Vagina (tissue), 2 donors: ENCODE data around the gene NOC3L. TPM values are rescaled to one million over a fixed set of nuclear protein-coding genes. Genes with fewer than 3 reads are reported as not detected.
"Not testable (repeated sequence)": the region's sequence is repeated elsewhere in the genome, so short reads cannot be mapped to it uniquely, and the experiment has no call there.

Source experiments
- DNase-seq, 2 donors: peaks; one replicate each; pipeline ENCODE4 v3.0.0-alpha.2; 2017; ENCODE audit errors: extremely low spot score in 2 of 2
- H3K27ac ChIP-seq: fragments of 200-600 bp; sonication (generic); one replicate; pipeline ENCODE4 v1.5.1; 2019
- H3K27me3 ChIP-seq: fragments of 200-600 bp; sonication (generic); one replicate; pipeline ENCODE4 v1.5.1; 2019
- H3K36me3 ChIP-seq, 2 donors: fragments of 200-600 bp; sonication (generic); one replicate each; pipeline ENCODE4 v1.5.1; 2017 to 2019
- H3K4me1 ChIP-seq: fragments of 200-600 bp; sonication (generic); one replicate; pipeline ENCODE4 v1.5.1; 2019
- H3K4me3 ChIP-seq, 2 donors: fragments of 200-600 bp; sonication (generic); 1 replicate in 1 of 2; 2 replicates in 1 of 2; pipeline ENCODE4 v1.5.1; 2016 to 2019
- H3K9me3 ChIP-seq: fragments of 200-600 bp; sonication (generic); one replicate; pipeline ENCODE4 v1.5.1; 2019
- POLR2A ChIP-seq, 2 donors: fragments of 450-650 bp; IDR thresholded peaks; one replicate each; pipeline ENCODE4 v1.6.1; 2017; ENCODE audit warnings: antibody characterized with exemption in 2 of 2, mild to moderate bottlenecking in 2 of 2, moderate library complexity in 2 of 2
- POLR2AphosphoS5 ChIP-seq, 2 donors: sonication (generic); formaldehyde crosslinking; IDR thresholded peaks; one replicate each; pipeline ENCODE4 v1.9.0; 2017; ENCODE audit warnings: antibody characterized with exemption in 2 of 2, mild to moderate bottlenecking in 2 of 2, low read depth in 1 of 2; ENCODE audit not compliant: insufficient read depth in 1 of 2
- intact Hi-C: fragments of 100-400 bp; cut with DNase I; formaldehyde crosslinking; loops from one replicate; pipeline ENCODE4 v1.15.1; 2023
- total RNA-seq: library from RNA; depleted of rRNA; stranded (reverse); fragments of >200 nt; gene quantifications from one replicate; pipeline ENCODE4 v1.2.3, GENCODE V29; 2016
- TF ChIP-seq, protein P1 (sequence below), 3 experiments: fragments of 450-650 bp in 2 of 3; fragments of 200-600 bp in 1 of 3; sonication (generic) in 1 of 3; IDR thresholded peaks; one replicate each; pipeline ENCODE4 v1.5.1; 2017 to 2019; ENCODE audit warnings: antibody characterized with exemption in 3 of 3, mild to moderate bottlenecking in 2 of 3, moderate library complexity in 2 of 3

Gene NOC3L
- total RNA-seq, 1 donor from 2014 or later = 21.1 TPM

DNA sequence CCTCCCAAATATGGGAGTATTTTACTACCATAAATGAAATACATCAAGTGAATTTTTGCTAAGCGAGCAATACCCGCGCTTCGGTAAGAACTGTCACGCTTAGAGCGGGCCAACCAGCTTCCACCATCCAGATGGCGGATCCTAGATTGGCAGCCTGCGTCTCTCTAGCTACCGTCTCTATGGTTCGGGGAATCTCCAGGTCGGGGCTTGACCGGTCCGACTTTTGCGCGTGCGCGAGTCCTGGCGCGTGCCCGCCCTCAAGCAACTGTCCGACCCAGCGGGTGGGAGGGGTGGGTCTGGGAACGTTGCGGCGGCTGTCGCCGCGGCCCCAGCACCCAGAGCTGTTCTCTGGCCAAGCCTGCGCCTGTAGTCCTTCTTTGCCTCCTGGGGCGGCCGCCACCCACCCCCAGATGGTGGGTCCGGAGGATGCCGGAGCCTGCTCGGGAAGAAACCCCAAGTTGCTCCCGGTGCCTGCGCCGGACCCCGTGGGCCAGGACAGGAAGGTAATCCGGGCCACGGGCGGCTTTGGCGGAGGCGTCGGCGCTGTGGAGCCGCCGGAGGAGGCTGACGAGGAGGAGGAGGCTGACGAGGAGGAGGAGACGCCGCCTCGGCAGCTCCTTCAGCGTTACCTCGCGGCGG lies 39.6 kb upstream of the NOC3L start, which contains the start of gene TBC1D12:
TSS of gene TBC1D12 (plus strand) at position 338 of the 639 bp plus-strand sequence. CDS start at position 411, 73 bp downstream.
- DNase-seq = peak; percentile 96
- H3K27ac ChIP-seq = peak within 1 kb of the TSS; percentile 87
- H3K27me3 ChIP-seq = no peaks in the 10 kb centered on the region
- intact Hi-C loops = no loop called here
- H3K36me3 ChIP-seq = no peaks in the 10 kb centered on the region
- no peaks in the 10 kb centered on the region for H3K9me3 ChIP-seq
- peak within 1 kb of the TSS; percentile 82 to 87 for H3K4me3 ChIP-seq
- peaks cover 28% of the 10 kb centered on the region for H3K4me1 ChIP-seq
- TF ChIP-seq POLR2AphosphoS5 (IDR thresholded peaks at IDR 0.05; ENCODE audit: insufficient read depth in 1 of 2, low read depth in 1 of 2) = peak; percentile 92 to 93
- TF ChIP-seq POLR2A (IDR thresholded peaks at IDR 0.05) = peak in 1 of 2 donors; percentile 63
- TF ChIP-seq, protein P1, sequence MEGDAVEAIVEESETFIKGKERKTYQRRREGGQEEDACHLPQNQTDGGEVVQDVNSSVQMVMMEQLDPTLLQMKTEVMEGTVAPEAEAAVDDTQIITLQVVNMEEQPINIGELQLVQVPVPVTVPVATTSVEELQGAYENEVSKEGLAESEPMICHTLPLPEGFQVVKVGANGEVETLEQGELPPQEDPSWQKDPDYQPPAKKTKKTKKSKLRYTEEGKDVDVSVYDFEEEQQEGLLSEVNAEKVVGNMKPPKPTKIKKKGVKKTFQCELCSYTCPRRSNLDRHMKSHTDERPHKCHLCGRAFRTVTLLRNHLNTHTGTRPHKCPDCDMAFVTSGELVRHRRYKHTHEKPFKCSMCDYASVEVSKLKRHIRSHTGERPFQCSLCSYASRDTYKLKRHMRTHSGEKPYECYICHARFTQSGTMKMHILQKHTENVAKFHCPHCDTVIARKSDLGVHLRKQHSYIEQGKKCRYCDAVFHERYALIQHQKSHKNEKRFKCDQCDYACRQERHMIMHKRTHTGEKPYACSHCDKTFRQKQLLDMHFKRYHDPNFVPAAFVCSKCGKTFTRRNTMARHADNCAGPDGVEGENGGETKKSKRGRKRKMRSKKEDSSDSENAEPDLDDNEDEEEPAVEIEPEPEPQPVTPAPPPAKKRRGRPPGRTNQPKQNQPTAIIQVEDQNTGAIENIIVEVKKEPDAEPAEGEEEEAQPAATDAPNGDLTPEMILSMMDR (IDR thresholded peaks at IDR 0.05) = no peak

DNA sequence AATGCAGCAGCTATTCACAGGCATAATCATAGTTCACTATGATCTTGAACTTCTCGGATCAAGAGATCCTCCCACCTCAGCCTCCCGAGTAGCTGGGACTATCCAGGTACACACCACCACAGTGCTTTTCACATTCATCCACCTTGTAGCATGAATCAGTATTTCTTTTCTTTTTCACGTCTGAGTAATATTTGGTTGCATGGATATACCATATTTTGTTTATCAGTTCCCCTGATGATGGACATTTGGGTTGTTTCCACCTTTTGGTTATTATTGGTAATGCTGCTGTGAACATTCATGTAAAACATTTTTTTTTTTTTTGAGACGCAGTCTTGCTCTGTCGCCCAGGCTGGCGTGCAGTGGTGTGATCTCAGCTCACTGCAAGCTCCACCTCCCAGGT lies 36.0 kb upstream of the NOC3L start:
- H3K36me3 ChIP-seq = no peaks in the 10 kb centered on the region
- DNase-seq = no peak
- intact Hi-C loops = no loop called here
- no peaks in the 10 kb centered on the region for H3K27me3 ChIP-seq
- TF ChIP-seq, protein P1 (IDR thresholded peaks at IDR 0.05) = no peak
- TF ChIP-seq POLR2A (IDR thresholded peaks at IDR 0.05) = no peak
- no peak for TF ChIP-seq POLR2AphosphoS5 (IDR thresholded peaks at IDR 0.05; ENCODE audit: insufficient read depth in 1 of 2, low read depth in 1 of 2)
- H3K4me3 ChIP-seq = no peak overlapping the region
- no peaks in the 10 kb centered on the region for H3K4me1 ChIP-seq
- H3K27ac ChIP-seq = no peak overlapping the region
- no peaks in the 10 kb centered on the region for H3K9me3 ChIP-seq

DNA sequence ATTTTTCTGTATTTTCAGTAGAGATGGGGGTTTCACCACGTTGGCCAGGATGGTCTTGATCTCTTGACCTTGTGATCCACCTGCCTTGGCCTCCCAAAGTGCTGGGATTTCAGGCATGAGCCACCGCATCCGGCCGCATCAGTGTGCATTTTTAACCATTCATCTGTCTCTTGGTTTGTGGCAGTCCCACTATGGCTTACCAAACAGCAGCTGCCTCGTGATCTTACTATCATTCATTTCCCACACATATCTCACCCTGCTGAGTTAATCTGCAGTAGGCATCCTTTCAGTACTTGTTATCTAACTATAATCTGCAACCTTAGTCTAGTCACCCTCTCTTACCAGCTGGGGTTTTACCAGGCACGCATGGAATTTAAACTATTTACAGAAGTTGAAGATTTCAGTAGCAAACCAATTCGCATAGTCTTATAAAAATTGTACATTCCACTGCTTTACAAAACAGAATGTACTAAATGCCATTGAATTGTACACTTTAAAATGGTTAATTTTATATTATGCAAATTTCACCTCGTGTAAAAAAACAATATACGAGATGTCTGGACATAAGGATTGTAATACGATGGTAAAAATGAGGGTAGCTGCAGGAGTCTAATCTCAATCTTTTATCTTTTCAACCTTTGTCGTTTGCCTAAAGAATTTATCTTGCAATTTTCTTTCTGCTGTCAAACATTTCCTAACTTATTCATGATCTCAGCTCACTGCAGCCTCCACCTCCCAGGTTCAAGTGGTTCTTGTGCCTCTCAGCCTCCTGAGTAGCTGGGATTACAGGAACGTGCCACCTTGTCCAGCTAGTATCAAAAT lies 35.0 kb upstream of the NOC3L start:
- DNase-seq = no peak

DNA sequence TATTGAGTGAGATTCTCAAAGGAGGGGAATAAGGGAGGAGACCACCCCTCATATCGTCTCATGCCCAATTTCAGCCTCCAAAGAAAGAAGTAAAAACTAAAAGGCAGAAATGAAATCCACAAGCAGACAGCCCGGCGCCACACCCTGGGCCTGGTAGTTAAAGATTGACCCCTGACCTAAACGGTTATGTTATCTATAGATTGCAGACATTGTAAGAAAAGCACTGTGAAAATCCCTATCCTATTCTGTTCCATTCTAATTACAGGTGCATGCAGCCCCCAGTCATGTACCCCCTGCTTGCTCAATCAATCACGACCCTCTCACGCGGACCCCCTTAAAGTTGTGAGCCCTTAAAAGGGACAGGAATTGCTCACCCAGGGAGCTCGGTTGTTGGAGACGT lies 29.4 kb upstream of the NOC3L start:
- H3K4me1 ChIP-seq, H3K9me3 ChIP-seq, H3K36me3 ChIP-seq, H3K27me3 ChIP-seq, H3K4me3 ChIP-seq, DNase-seq, H3K27ac ChIP-seq, intact Hi-C loops: not testable (repeated sequence)

More for the DNA sequence above, 35.0 kb upstream of the NOC3L start:
- no peaks in the 10 kb centered on the region for H3K36me3 ChIP-seq
- no peak overlapping the region for H3K4me3 ChIP-seq
- TF ChIP-seq, protein P1 (IDR thresholded peaks at IDR 0.05) = no peak
- no peak for TF ChIP-seq POLR2A (IDR thresholded peaks at IDR 0.05)
- TF ChIP-seq POLR2AphosphoS5 (IDR thresholded peaks at IDR 0.05; ENCODE audit: insufficient read depth in 1 of 2, low read depth in 1 of 2) = no peak
- no peaks in the 10 kb centered on the region for H3K4me1 ChIP-seq
- intact Hi-C loops = no loop called here
- H3K27me3 ChIP-seq = no peaks in the 10 kb centered on the region
- no peaks in the 10 kb centered on the region for H3K9me3 ChIP-seq
- no peak overlapping the region for H3K27ac ChIP-seq

DNA sequence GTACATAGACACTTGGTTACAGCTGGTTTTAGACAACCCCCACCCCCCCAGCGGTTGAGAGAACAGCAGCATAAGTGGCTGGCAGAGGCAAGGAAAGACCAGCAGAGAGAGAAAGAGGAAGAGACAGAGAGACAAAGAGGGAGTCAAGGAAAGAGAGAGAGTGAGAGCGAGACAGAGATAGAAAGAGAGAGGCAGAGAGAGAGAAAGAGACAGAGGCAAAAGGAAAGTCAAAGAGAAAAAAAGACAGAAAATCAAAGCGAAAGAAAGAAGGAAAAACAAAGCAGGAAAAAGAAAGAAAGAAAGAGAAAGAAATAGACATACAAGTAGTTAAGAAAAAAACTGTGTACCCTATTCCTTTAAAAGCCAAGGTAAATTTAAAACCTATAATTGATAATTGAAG lies 23.0 kb upstream of the NOC3L start:
- H3K27ac ChIP-seq, DNase-seq, H3K27me3 ChIP-seq, H3K4me3 ChIP-seq, H3K9me3 ChIP-seq, intact Hi-C loops, H3K4me1 ChIP-seq, H3K36me3 ChIP-seq: not testable (repeated sequence)

DNA sequence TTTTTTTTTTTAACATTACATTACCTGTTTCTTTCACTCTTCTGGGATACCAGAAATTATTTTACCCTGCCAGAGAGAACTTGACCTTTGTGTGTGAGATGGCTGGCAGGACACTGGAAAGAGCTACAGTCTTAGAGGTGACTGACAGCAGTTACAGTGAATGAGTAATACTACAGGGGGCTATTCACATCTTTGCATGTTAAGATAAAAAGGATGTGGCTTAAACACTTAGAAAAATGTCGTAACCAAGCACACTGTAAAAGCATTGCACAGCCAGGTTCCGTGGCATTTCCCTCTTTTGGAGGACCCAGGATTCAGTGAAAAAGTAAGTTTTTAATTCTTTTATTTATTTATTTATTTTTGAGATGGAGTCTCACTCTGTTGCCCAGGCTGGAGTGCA lies 20.8 kb upstream of the NOC3L start:
- Histone ChIP-seq H3K4me1 (no peaks in the 10 kb centered on the region), H3K36me3 (no peaks in the 10 kb centered on the region), H3K27ac (no peak overlapping the region), H3K9me3 (no peaks in the 10 kb centered on the region), H3K27me3 (no peaks in the 10 kb centered on the region), H3K4me3 (no peak overlapping the region)
- TF ChIP-seq POLR2AphosphoS5 (IDR thresholded peaks at IDR 0.05; ENCODE audit: insufficient read depth in 1 of 2, low read depth in 1 of 2) = no peak
- no peak for TF ChIP-seq POLR2A (IDR thresholded peaks at IDR 0.05)
- TF ChIP-seq, protein P1 (IDR thresholded peaks at IDR 0.05) = no peak
- DNase-seq = no peak
- intact Hi-C loops = no loop called here
